Gastrocnemius medialis (tissue), 4 donors: Measurements from ENCODE around the gene UROC1.

Experiments used
- CTCF ChIP-seq, 5 experiments: fragments of 450-650 bp in 3 of 5; fragments of 200-600 bp in 2 of 5; sonication (generic) in 2 of 5; IDR thresholded peaks in 4 of 5; conservative IDR thresholded peaks in 1 of 5; 1 replicate in 4 of 5; 2 replicates in 1 of 5; pipeline ENCODE4 v1.5.1; 2016 to 2019; ENCODE audit warnings: antibody characterized with exemption in 5 of 5, mild to moderate bottlenecking in 3 of 5, moderate library complexity in 3 of 5
- POLR2A ChIP-seq, 2 donors: fragments of 450-650 bp; IDR thresholded peaks; one replicate each; pipeline ENCODE4 v1.6.1; 2017; ENCODE audit warnings: antibody characterized with exemption in 2 of 2, mild to moderate bottlenecking in 2 of 2, moderate library complexity in 2 of 2

GRCh38 chr3:126501736-126502135 is 15.8 kb downstream of the UROC1 start:
- no peak for TF ChIP-seq CTCF (IDR thresholded peaks at IDR 0.05 in 4 of 5, conservative IDR thresholded peaks at IDR 0.05 in 1 of 5)
- TF ChIP-seq POLR2A (IDR thresholded peaks at IDR 0.05) = no peak
